Measurements from ENCODE around the gene FTSJ3.

The FTSJ3 gene

GRCh38 chr17:63819131-63819530 is 8.3 kb downstream of the FTSJ3 start:
- no peak for TF ChIP-seq TAF1 (IDR thresholded peaks at IDR 0.05; ENCODE audit: low read depth)
- no peak for TF ChIP-seq NFIC (IDR thresholded peaks at IDR 0.05)
- TF ChIP-seq RAD21 (IDR thresholded peaks at IDR 0.05; ENCODE audit: low read depth): no peak
- TF ChIP-seq EP300 (IDR thresholded peaks at IDR 0.05; ENCODE audit: borderline replicate concordance): no peak
- TF ChIP-seq TEAD4 (IDR thresholded peaks at IDR 0.05): no peak
- no peak for TF ChIP-seq FOXM1 (IDR thresholded peaks at IDR 0.05; ENCODE audit: borderline replicate concordance, low read depth)
- no peak for TF ChIP-seq YY1 (IDR thresholded peaks at IDR 0.05; ENCODE audit: low read depth)
- TF ChIP-seq CREB1 (IDR thresholded peaks at IDR 0.05; ENCODE audit: low read depth): no peak
- TF ChIP-seq ZBTB7A (IDR thresholded peaks at IDR 0.05; ENCODE audit: low read depth): no peak
- TF ChIP-seq MAX (IDR thresholded peaks at IDR 0.05): no peak
- no peak for TF ChIP-seq USF1 (IDR thresholded peaks at IDR 0.05)

GRCh38 chr17:63817736-63818385 is 9.6 kb downstream of the FTSJ3 start:
- TF ChIP-seq NFIC (IDR thresholded peaks at IDR 0.05) (no peak), USF1 (IDR thresholded peaks at IDR 0.05) (no peak), CEBPB (IDR thresholded peaks at IDR 0.05) (no peak), REST (IDR thresholded peaks at IDR 0.05; ENCODE audit: low read depth) (no peak), TCF12 (IDR thresholded peaks at IDR 0.05; ENCODE audit: low read depth) (no peak), TAF1 (IDR thresholded peaks at IDR 0.05; ENCODE audit: low read depth) (no peak), EGR1 (IDR thresholded peaks at IDR 0.05) (no peak), MAX (IDR thresholded peaks at IDR 0.05) (no peak), TEAD4 (IDR thresholded peaks at IDR 0.05) (no peak), FOXM1 (IDR thresholded peaks at IDR 0.05; ENCODE audit: borderline replicate concordance, low read depth) (no peak), CREB1 (IDR thresholded peaks at IDR 0.05; ENCODE audit: low read depth) (no peak), EP300 (IDR thresholded peaks at IDR 0.05; ENCODE audit: borderline replicate concordance) (no peak), YY1 (IDR thresholded peaks at IDR 0.05; ENCODE audit: low read depth) (no peak), RAD21 (IDR thresholded peaks at IDR 0.05; ENCODE audit: low read depth) (no peak), ZBTB7A (IDR thresholded peaks at IDR 0.05; ENCODE audit: low read depth) (no peak)

- TF ChIP-seq CEBPB (IDR thresholded peaks at IDR 0.05) (no peak), YY1 (IDR thresholded peaks at IDR 0.05; ENCODE audit: low read depth) (no peak), REST (IDR thresholded peaks at IDR 0.05; ENCODE audit: low read depth) (no peak), TCF12 (IDR thresholded peaks at IDR 0.05; ENCODE audit: low read depth) (no peak), TEAD4 (IDR thresholded peaks at IDR 0.05) (no peak), TAF1 (IDR thresholded peaks at IDR 0.05; ENCODE audit: low read depth) (no peak)
Observed at GRCh38 chr17:63816669-63817068, 10.8 kb downstream of the FTSJ3 start.

- TF ChIP-seq ZBTB7A (IDR thresholded peaks at IDR 0.05; ENCODE audit: low read depth): no peak
- no peak for TF ChIP-seq TCF12 (IDR thresholded peaks at IDR 0.05; ENCODE audit: low read depth)
- TF ChIP-seq CREB1 (IDR thresholded peaks at IDR 0.05; ENCODE audit: low read depth): no peak
- TF ChIP-seq EGR1 (IDR thresholded peaks at IDR 0.05): no peak
- TF ChIP-seq REST (IDR thresholded peaks at IDR 0.05; ENCODE audit: low read depth): no peak
- no peak for TF ChIP-seq USF1 (IDR thresholded peaks at IDR 0.05)
- TF ChIP-seq EP300 (IDR thresholded peaks at IDR 0.05; ENCODE audit: borderline replicate concordance): no peak
- no peak for TF ChIP-seq NFIC (IDR thresholded peaks at IDR 0.05)
- TF ChIP-seq TEAD4 (IDR thresholded peaks at IDR 0.05): no peak
- TF ChIP-seq YY1 (IDR thresholded peaks at IDR 0.05; ENCODE audit: low read depth): no peak
Observed at GRCh38 chr17:63816123-63816522, 11.3 kb downstream of the FTSJ3 start.
